AG04449 (cell line): Measurements from ENCODE around the gene LSM12.

Experiments used
- CTCF ChIA-PET: fragments of 350-600 bp; formaldehyde crosslinking; extraction: SDS; loops from one replicate; lab custom pipeline; 2021; ENCODE audit warnings: antibody characterized with exemption; lab: Yijun Ruan, JAX
- POLR2A ChIA-PET: fragments of 400-600, 350-600 bp; formaldehyde crosslinking; extraction: SDS; loops from one replicate; lab custom pipeline; 2020; ENCODE audit warnings: antibody characterized with exemption, inconsistent platforms; lab: Yijun Ruan, JAX
- DNase-seq: peaks from one replicate; pipeline ENCODE4 v3.0.0-alpha.2; 2010; ENCODE audit warnings: low read depth, low spot score
- H3K4me3 ChIP-seq: 2 replicates; pipeline ENCODE4 v1.5.1; 2011; ENCODE audit warnings: low read depth, mild to moderate bottlenecking, control low read depth, low read length
- TF ChIP-seq, protein P1 (sequence below): IDR thresholded peaks from one replicate; pipeline ENCODE4 v1.5.1; 2011; ENCODE audit warnings: mild to moderate bottlenecking, moderate library complexity, low read length, control low read depth, inconsistent platforms; ENCODE audit not compliant: insufficient read depth; ENCODE audit errors: missing control alignments

Gene LSM12

DNA sequence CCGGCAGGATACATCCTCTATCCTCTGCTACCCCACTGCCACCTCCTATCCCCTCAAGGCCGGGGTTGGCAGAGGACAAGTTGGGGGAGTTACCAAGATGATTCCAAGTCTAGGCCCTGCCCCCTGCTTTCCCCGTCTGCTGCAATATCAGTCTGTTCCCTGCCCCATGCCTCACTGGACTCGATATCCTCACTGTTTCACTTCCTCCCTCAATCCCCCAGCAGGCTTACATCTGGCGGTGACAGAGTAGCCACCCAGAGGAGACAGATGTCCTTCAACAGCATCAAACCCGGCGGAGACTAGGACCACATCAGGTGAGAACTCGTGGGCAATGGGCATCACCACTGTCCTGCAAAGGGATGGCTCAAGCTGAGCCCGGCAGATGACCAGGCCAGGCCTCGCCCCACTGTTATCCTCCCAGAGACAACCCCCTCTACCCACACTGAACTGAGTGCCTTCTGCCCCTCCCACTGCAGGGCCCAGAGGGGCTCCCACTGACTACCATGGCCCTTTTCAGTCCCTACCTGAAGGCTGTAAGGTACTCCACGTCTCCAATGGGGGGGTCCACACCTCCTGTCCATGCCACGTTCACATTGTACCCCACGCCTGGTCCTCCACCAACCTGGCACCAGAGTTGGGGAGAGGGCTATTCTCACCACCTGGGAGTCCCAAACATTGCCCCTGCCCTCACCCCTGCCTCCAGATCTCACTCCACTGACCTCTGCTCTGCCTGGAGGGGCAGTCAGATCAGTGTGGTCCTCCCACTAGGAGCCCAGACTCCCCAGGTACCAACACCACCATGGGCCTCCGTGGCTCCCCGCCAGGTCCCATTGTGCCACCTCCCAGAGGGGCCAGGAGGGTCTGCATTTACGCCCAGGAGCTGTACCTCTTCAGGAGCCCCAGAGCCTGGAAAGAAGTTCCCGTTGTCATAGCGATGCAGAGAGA lies 13.7 kb upstream of the LSM12 start:
- no peak overlapping the region for H3K4me3 ChIP-seq
- ChIA-PET CTCF (interaction anchor here (1.2 kb wide), 1 partner anchor 88 kb away, joined by 3 read pairs; no protein-coding TSS in a partner anchor), POLR2A (interaction anchor here (1.6 kb wide), 1 partner anchor 58 kb away, joined by 3 read pairs; no protein-coding TSS in a partner anchor)
- TF ChIP-seq, protein P1, sequence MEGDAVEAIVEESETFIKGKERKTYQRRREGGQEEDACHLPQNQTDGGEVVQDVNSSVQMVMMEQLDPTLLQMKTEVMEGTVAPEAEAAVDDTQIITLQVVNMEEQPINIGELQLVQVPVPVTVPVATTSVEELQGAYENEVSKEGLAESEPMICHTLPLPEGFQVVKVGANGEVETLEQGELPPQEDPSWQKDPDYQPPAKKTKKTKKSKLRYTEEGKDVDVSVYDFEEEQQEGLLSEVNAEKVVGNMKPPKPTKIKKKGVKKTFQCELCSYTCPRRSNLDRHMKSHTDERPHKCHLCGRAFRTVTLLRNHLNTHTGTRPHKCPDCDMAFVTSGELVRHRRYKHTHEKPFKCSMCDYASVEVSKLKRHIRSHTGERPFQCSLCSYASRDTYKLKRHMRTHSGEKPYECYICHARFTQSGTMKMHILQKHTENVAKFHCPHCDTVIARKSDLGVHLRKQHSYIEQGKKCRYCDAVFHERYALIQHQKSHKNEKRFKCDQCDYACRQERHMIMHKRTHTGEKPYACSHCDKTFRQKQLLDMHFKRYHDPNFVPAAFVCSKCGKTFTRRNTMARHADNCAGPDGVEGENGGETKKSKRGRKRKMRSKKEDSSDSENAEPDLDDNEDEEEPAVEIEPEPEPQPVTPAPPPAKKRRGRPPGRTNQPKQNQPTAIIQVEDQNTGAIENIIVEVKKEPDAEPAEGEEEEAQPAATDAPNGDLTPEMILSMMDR, result no peak
- DNase-seq, result no peak

DNA sequence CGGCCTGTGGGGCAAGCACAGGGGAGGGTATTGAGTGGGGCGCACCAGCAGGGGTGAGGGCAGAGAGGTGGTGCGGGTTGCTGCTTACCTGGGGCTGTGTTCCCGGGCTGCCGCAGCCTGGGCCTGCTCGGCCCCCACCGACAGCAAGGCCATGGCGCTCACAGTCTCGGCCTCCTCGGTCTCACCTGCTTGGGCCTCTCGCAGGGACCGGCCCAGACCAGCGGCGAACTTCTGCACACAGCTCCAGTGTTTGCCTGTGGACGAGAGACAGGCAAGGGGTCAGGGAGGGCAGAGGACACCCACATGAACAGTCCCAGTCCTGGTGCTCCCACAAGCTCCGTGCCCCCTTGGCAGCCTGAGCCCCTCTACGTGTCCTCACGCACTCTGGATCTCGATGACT lies 11.9 kb upstream of the LSM12 start:
- CTCF ChIA-PET, result interaction anchor here (1.0 to 1.2 kb wide), 4 partner anchors 37 to 200 kb away, joined by 3 to 5 read pairs (median 4); partner anchors contain the start of gene ASB16

DNA sequence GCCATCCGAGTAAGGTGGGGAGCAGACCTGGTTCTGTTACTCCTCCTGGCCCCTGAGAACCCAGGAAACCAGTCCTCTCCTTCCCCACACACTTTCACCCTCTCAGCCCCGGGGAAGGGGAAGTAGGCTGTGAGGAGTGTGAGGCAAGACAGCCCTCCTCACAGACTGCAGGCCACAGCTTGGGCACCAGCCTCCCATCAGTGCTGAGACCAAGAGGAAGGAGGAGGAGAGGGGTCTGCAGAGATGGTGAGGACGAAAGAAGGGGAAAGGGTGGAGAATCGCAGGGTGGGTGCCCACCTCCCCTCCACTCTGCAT lies 11.1 kb upstream of the LSM12 start:
- H3K4me3 ChIP-seq, result no peak overlapping the region
- ChIA-PET CTCF (interaction anchor here (0.6 to 1.2 kb wide), 3 partner anchors 36 to 93 kb away, joined by 3 to 4 read pairs (median 4); partner anchors contain the start of gene ASB16), POLR2A (no interaction called here)
- TF ChIP-seq, protein P1, result no peak
- DNase-seq, result no peak

More for the DNA sequence above, 11.9 kb upstream of the LSM12 start:
- TF ChIP-seq, protein P1, result no peak
- H3K4me3 ChIP-seq, result no peak overlapping the region
- POLR2A ChIA-PET, result interaction anchor here (1.0 kb wide), 1 partner anchor 33 kb away, joined by 3 read pairs; no protein-coding TSS in a partner anchor
- no peak for DNase-seq

DNA sequence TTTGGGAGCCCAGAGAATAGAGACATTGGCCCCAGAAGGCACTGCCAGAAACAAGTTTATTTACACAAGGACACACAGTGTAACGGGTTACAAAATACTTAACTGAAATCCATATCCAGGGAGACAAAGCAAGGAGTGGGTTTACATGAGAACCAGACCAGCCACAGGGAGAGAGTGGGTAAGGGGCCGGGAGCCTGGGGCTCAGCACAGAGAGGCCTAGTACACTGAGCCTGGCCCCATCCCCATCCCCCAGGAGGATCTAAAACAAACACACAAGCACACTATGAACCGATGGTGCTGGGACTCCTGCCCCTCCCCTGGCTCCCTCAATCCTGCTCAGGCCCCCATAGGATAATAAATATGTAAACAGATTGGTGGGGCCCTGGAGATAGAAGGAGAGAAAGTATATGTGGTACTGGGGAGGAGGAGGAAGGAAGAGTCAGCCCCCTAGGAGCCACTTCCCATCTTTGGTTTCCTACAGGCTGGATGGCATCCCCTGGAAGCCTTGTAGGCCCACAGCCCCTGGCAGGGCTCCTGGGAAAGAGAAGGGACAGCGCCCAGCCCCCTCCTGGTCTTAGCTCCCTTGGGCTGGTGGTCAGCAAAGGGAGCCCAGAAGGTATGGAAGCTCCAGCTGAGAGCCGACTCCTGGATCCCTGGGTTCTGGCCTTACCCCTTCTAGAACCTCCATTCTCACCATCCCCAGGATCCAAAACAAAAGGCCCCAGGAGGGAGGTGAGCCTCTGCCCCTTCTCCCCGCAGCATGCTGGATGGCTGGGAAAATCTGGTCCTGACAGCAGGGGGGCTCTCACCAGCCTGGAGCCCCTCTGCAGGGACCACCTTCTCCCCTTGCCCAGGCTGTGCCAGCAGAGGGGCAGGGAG lies 10.5 kb upstream of the LSM12 start:
- H3K4me3 ChIP-seq, result no peak overlapping the region
- CTCF ChIA-PET, result interaction anchor here (1.0 to 1.2 kb wide), 2 partner anchors 38 to 93 kb away, joined by 3 to 4 read pairs; partner anchors contain the start of gene ASB16
- DNase-seq, result no peak
- POLR2A ChIA-PET, result no interaction called here
- TF ChIP-seq, protein P1, result no peak

DNA sequence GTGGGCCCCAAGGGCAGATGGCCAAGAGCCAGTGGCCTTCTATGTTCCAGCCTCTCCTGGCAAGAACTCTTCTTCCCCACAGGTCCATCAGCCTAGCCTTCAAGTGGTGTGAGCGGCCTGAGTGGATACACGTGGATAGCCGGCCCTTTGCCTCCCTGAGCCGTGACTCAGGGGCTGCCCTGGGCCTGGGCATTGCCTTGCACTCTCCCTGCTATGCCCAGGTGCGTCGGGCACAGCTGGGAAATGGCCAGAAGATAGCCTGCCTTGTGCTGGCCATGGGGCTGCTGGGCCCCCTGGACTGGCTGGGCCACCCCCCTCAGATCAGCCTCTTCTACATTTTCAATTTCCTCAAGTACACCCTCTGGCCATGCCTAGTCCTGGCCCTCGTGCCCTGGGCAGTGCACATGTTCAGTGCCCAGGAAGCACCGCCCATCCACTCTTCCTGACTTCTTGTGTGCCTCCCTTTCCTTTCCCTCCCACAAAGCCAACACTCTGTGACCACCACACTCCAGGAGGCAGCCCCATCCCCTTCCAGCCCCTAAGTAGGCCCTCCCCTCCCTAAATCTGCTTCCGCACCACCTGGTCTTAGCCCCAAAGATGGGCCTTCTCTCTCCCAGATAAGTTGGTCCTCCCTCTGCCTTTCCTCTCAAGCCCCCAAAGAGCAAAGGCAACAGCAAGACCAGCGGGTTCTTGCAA lies 9.3 kb upstream of the LSM12 start:
- ChIA-PET POLR2A (no interaction called here), CTCF (interaction anchor here (1.2 to 5.2 kb wide), 4 partner anchors 9 to 92 kb away, joined by 3 to 39 read pairs (median 8); partner anchors contain the start of gene LSM12)
- no peak overlapping the region for H3K4me3 ChIP-seq
- DNase-seq, result no peak
- TF ChIP-seq, protein P1, result no peak
